ENCODE measurements around the gene PKN3. TPM values are rescaled to one million over a fixed set of nuclear protein-coding genes. Genes with fewer than 3 reads are reported as not detected.
"Not testable (repeated sequence)": the region's sequence is repeated elsewhere in the genome, so short reads cannot be mapped to it uniquely, and the experiment has no call there.

PKN3 gene
- total RNA-seq, 1 experiment from 2014 or later, result 1.1 TPM

GRCh38 chr9:128696923-128697707, 5.2 kb upstream of the PKN3 start:
- ChIA-PET POLR2A (interaction anchor here (0.5 to 2.9 kb wide), 3 partner anchors 8 to 13 kb away, joined by 3 to 11 read pairs (median 4); partner anchors contain the start of gene SET), CTCF (interaction anchor here (0.6 to 1.7 kb wide), 3 partner anchors 62 to 307 kb away, joined by 3 to 7 read pairs (median 3); no protein-coding TSS in a partner anchor)
- no peak for TF ChIP-seq CTCF (IDR thresholded peaks at IDR 0.05; ENCODE audit: unreplicated experiment)
- peaks cover 9% of the 10 kb centered on the region for H3K4me1 Mint-ChIP-seq (ENCODE audit: insufficient read depth, unreplicated experiment)
- no peaks in the 10 kb centered on the region for H3K27me3 Mint-ChIP-seq (ENCODE audit: insufficient read depth, unreplicated experiment)
- no peak for DNase-seq (ENCODE audit: unreplicated experiment)
- no peaks in the 10 kb centered on the region for H3K9me3 Mint-ChIP-seq (ENCODE audit: unreplicated experiment)
- BruUV-seq (replicated peaks), result no TSS peak
- no peak overlapping the region for H3K4me3 Mint-ChIP-seq (ENCODE audit: unreplicated experiment)
- H3K27ac Mint-ChIP-seq (ENCODE audit: low read depth, unreplicated experiment), result no peak overlapping the region
- intact Hi-C loops (cut with micrococcal nuclease), result no loop called here
- peaks cover 75% of the 10 kb centered on the region for H3K36me3 Mint-ChIP-seq (ENCODE audit: insufficient read depth, unreplicated experiment)

- CTCF ChIA-PET, result interaction anchor here (0.7 kb wide), 1 partner anchor 229 kb away, joined by 4 read pairs; no protein-coding TSS in a partner anchor
- DNase-seq (ENCODE audit: unreplicated experiment); H3K4me1 Mint-ChIP-seq (ENCODE audit: insufficient read depth, unreplicated experiment); H3K27ac Mint-ChIP-seq (ENCODE audit: low read depth, unreplicated experiment); intact Hi-C loops (cut with micrococcal nuclease); H3K27me3 Mint-ChIP-seq (ENCODE audit: insufficient read depth, unreplicated experiment); H3K4me3 Mint-ChIP-seq (ENCODE audit: unreplicated experiment); H3K9me3 Mint-ChIP-seq (ENCODE audit: unreplicated experiment); BruUV-seq (replicated peaks): not testable (repeated sequence)
- POLR2A ChIA-PET, result interaction anchor here (0.7 to 1.1 kb wide), 3 partner anchors 10 to 399 kb away, joined by 3 read pairs; partner anchors contain the start of gene SET
- H3K36me3 Mint-ChIP-seq (ENCODE audit: insufficient read depth, unreplicated experiment), result peaks cover 54% of the 10 kb centered on the region
Observed at GRCh38 chr9:128699096-128699795, 3.1 kb upstream of the PKN3 start.

GRCh38 chr9:128701227-128701854, 962 bp upstream of the PKN3 start:
- DNase-seq (ENCODE audit: unreplicated experiment), result no peak
- H3K27me3 Mint-ChIP-seq (ENCODE audit: insufficient read depth, unreplicated experiment), result no peaks in the 10 kb centered on the region
- ChIA-PET POLR2A (interaction anchor here (0.6 to 1.4 kb wide), 2 partner anchors 11 to 420 kb away, joined by 3 to 6 read pairs; no protein-coding TSS in a partner anchor), CTCF (interaction anchor here (0.6 to 1.2 kb wide), 6 partner anchors 8 to 200 kb away, joined by 3 to 6 read pairs (median 4); no protein-coding TSS in a partner anchor)
- no peaks in the 10 kb centered on the region for H3K9me3 Mint-ChIP-seq (ENCODE audit: unreplicated experiment)
- no peak for TF ChIP-seq CTCF (IDR thresholded peaks at IDR 0.05; ENCODE audit: unreplicated experiment)
- no TSS peak for BruUV-seq (replicated peaks)
- no peak overlapping the region for H3K27ac Mint-ChIP-seq (ENCODE audit: low read depth, unreplicated experiment)
- H3K36me3 Mint-ChIP-seq (ENCODE audit: insufficient read depth, unreplicated experiment), result peaks cover 33% of the 10 kb centered on the region
- peaks cover 6% of the 10 kb centered on the region for H3K4me1 Mint-ChIP-seq (ENCODE audit: insufficient read depth, unreplicated experiment)
- intact Hi-C loops (cut with micrococcal nuclease), result no loop called here
- peak overlapping the region; percentile 70 for H3K4me3 Mint-ChIP-seq (ENCODE audit: unreplicated experiment)

- intact Hi-C loops (cut with micrococcal nuclease), result no loop called here
- H3K27me3 Mint-ChIP-seq (ENCODE audit: insufficient read depth, unreplicated experiment), result no peaks in the 10 kb centered on the region
- TF ChIP-seq CTCF (IDR thresholded peaks at IDR 0.05; ENCODE audit: unreplicated experiment), result no peak
- H3K4me3 Mint-ChIP-seq (ENCODE audit: unreplicated experiment), result peak overlapping the region; percentile 70
- ChIA-PET POLR2A (interaction anchor here (1.2 kb wide), 1 partner anchor 68 kb away, joined by 3 read pairs; no protein-coding TSS in a partner anchor), CTCF (interaction anchor here (0.7 kb wide), 1 partner anchor 245 kb away, joined by 5 read pairs; no protein-coding TSS in a partner anchor)
- peaks cover 19% of the 10 kb centered on the region for H3K36me3 Mint-ChIP-seq (ENCODE audit: insufficient read depth, unreplicated experiment)
- BruUV-seq (replicated peaks), result no TSS peak
- DNase-seq (ENCODE audit: unreplicated experiment), result no peak
- peaks cover 6% of the 10 kb centered on the region for H3K4me1 Mint-ChIP-seq (ENCODE audit: insufficient read depth, unreplicated experiment)
- no peaks in the 10 kb centered on the region for H3K9me3 Mint-ChIP-seq (ENCODE audit: unreplicated experiment)
- no peak overlapping the region for H3K27ac Mint-ChIP-seq (ENCODE audit: low read depth, unreplicated experiment)
Observed at GRCh38 chr9:128702949-128703615, 779 bp downstream of the PKN3 start.

Data from MCF 10A (cell line).